ENCODE data around the gene TIMELESS. TPM values are rescaled to one million over a fixed set of nuclear protein-coding genes. Genes with fewer than 3 reads are reported as not detected.
"Not testable (repeated sequence)": the region's sequence is repeated elsewhere in the genome, so short reads cannot be mapped to it uniquely, and the experiment has no call there.

The TIMELESS gene
- total RNA-seq, 1 donor from 2014 or later = 65.5 TPM

- DNase-seq (ENCODE audit: low spot score, unreplicated experiment) = no peak
- Mint-ChIP-seq H3K9me3 (ENCODE audit: low read depth) (no peaks in the 10 kb centered on the region), H3K27ac (no peak overlapping the region), H3K4me1 (ENCODE audit: low read depth) (no peaks in the 10 kb centered on the region), H3K27me3 (peaks cover 21% of the 10 kb centered on the region), H3K4me3 (ENCODE audit: low read depth) (no peak overlapping the region), H3K36me3 (ENCODE audit: insufficient read depth) (no peaks in the 10 kb centered on the region)
- no peak for TF ChIP-seq CTCF (IDR thresholded peaks at IDR 0.05; ENCODE audit: unreplicated experiment)
These were observed 8.6 kb upstream of the TIMELESS start for GRCh38 chr12:56457817-56458216.

GRCh38 chr12:56454557-56454956 is 5.3 kb upstream of the TIMELESS start, which contains the start of gene MIP:
TSS of gene MIP (minus strand) at chr12:56454657. CDS start at chr12:56454613, 44 bp downstream.
- no peak for DNase-seq (ENCODE audit: low spot score, unreplicated experiment)
- Mint-ChIP-seq H3K4me1 (ENCODE audit: low read depth) (peaks cover 7% of the 10 kb centered on the region), H3K27ac (no peak within 1 kb of the TSS), H3K9me3 (ENCODE audit: low read depth) (no peaks in the 10 kb centered on the region), H3K27me3 (peaks cover 21% of the 10 kb centered on the region), H3K36me3 (ENCODE audit: insufficient read depth) (no peaks in the 10 kb centered on the region), H3K4me3 (ENCODE audit: low read depth) (no peak within 1 kb of the TSS)
- TF ChIP-seq CTCF (IDR thresholded peaks at IDR 0.05; ENCODE audit: unreplicated experiment) = no peak

GRCh38 chr12:56451147-56451546 is 1.9 kb upstream of the TIMELESS start:
- peaks cover 2% of the 10 kb centered on the region for H3K36me3 Mint-ChIP-seq (ENCODE audit: insufficient read depth)
- H3K4me3 Mint-ChIP-seq (ENCODE audit: low read depth) = no peak overlapping the region
- peaks cover 14% of the 10 kb centered on the region for H3K4me1 Mint-ChIP-seq (ENCODE audit: low read depth)
- TF ChIP-seq CTCF (IDR thresholded peaks at IDR 0.05; ENCODE audit: unreplicated experiment) = no peak
- H3K27ac Mint-ChIP-seq = no peak overlapping the region
- DNase-seq (ENCODE audit: low spot score, unreplicated experiment) = no peak
- no peaks in the 10 kb centered on the region for H3K9me3 Mint-ChIP-seq (ENCODE audit: low read depth)
- peaks cover 21% of the 10 kb centered on the region for H3K27me3 Mint-ChIP-seq

GRCh38 chr12:56450241-56450640 is 1.0 kb upstream of the TIMELESS start:
- no peak for DNase-seq (ENCODE audit: low spot score, unreplicated experiment)
- Mint-ChIP-seq H3K9me3 (ENCODE audit: low read depth) (no peaks in the 10 kb centered on the region), H3K4me3 (ENCODE audit: low read depth) (peak overlapping the region; percentile 93), H3K27me3 (peaks cover 15% of the 10 kb centered on the region), H3K4me1 (ENCODE audit: low read depth) (peaks cover 14% of the 10 kb centered on the region), H3K27ac (no peak overlapping the region), H3K36me3 (ENCODE audit: insufficient read depth) (peaks cover 2% of the 10 kb centered on the region)
- no peak for TF ChIP-seq CTCF (IDR thresholded peaks at IDR 0.05; ENCODE audit: unreplicated experiment)

- H3K9me3 Mint-ChIP-seq (ENCODE audit: low read depth) = peaks cover 3% of the 10 kb centered on the region
- H3K4me1 Mint-ChIP-seq (ENCODE audit: low read depth) = peaks cover 14% of the 10 kb centered on the region
- DNase-seq (ENCODE audit: low spot score, unreplicated experiment) = no peak
- peak overlapping the region; percentile 98 for H3K27ac Mint-ChIP-seq
- no peak for TF ChIP-seq CTCF (IDR thresholded peaks at IDR 0.05; ENCODE audit: unreplicated experiment)
- H3K27me3 Mint-ChIP-seq = peaks cover 13% of the 10 kb centered on the region
- H3K4me3 Mint-ChIP-seq (ENCODE audit: low read depth) = peak overlapping the region; percentile 93
- H3K36me3 Mint-ChIP-seq (ENCODE audit: insufficient read depth) = peaks cover 4% of the 10 kb centered on the region
These were observed 377 bp upstream of the TIMELESS start for GRCh38 chr12:56449622-56449984.

GRCh38 chr12:56443208-56443607 is 6.0 kb downstream of the TIMELESS start:
- peaks cover 19% of the 10 kb centered on the region for H3K36me3 Mint-ChIP-seq (ENCODE audit: insufficient read depth)
- H3K27me3 Mint-ChIP-seq; DNase-seq (ENCODE audit: low spot score, unreplicated experiment); H3K4me3 Mint-ChIP-seq (ENCODE audit: low read depth): not testable (repeated sequence)
- H3K9me3 Mint-ChIP-seq (ENCODE audit: low read depth) = peaks cover 15% of the 10 kb centered on the region
- peaks cover 13% of the 10 kb centered on the region for H3K4me1 Mint-ChIP-seq (ENCODE audit: low read depth)
- H3K27ac Mint-ChIP-seq = peak overlapping the region; percentile 62

Measured in progenitor cell of endocrine pancreas (in vitro differentiated cells).